CD4-positive, alpha-beta T cell (primary cell): ENCODE data around the gene BTBD16. TPM values are rescaled to one million over a fixed set of nuclear protein-coding genes. Genes with fewer than 3 reads are reported as not detected.

Source experiments
- ATAC-seq: fragments of 200-7000 bp; cut with Tn5 transposase; one replicate; pipeline ENCODE4 v1.10.0; 2022; ENCODE audit warnings: mild to moderate bottlenecking; ENCODE audit not compliant: poor library complexity
- CTCF ChIA-PET: fragments of 350-600 bp; sonication (Branson Sonifier 250); formaldehyde crosslinking; loops from one replicate; lab custom pipeline; 2021; ENCODE audit warnings: antibody characterized with exemption, inconsistent platforms; lab: Charles Lee
- POLR2A ChIA-PET: fragments of 350-600 bp; sonication (Branson Sonifier 250); formaldehyde crosslinking; loops from one replicate; lab custom pipeline; 2021; ENCODE audit warnings: antibody characterized with exemption, inconsistent platforms; lab: Charles Lee
- DNase-seq, 14 experiments: peaks; one replicate each; pipeline ENCODE4 v3.0.0-alpha.2; 2013 to 2020; ENCODE audit warnings: mixed read lengths in 2 of 14
- H3K27ac ChIP-seq, 2 donors: one replicate each; pipeline versions ENCODE4 v1.5.1 to v1.7.0; 2013; ENCODE audit warnings: low read length in 2 of 2, low read depth in 1 of 2, mild to moderate bottlenecking in 1 of 2
- H3K27me3 ChIP-seq, 2 experiments: 1 replicate in 1 of 2; 2 replicates in 1 of 2; pipeline versions ENCODE4 v1.6.1 to v1.7.0; 2013; ENCODE audit warnings: low read length in 2 of 2, control low read depth in 1 of 2, mild to moderate bottlenecking in 1 of 2, moderate library complexity in 1 of 2; ENCODE audit not compliant: insufficient read depth in 2 of 2, control insufficient read depth in 1 of 2
- H3K36me3 ChIP-seq: one replicate; pipeline ENCODE4 v1.6.1; 2013; ENCODE audit warnings: low read length, control low read depth; ENCODE audit not compliant: insufficient read depth
- H3K4me1 ChIP-seq: one replicate; pipeline ENCODE4 v1.6.1; 2013; ENCODE audit warnings: low read length, control low read depth; ENCODE audit not compliant: insufficient read depth
- H3K4me3 ChIP-seq: one replicate; pipeline ENCODE4 v1.5.1; 2013; ENCODE audit warnings: mild to moderate bottlenecking, low read length, moderate library complexity
- H3K9me3 ChIP-seq, 2 experiments: 1 replicate in 1 of 2; 2 replicates in 1 of 2; pipeline versions ENCODE4 v1.6.1 to v1.7.0; 2013; ENCODE audit warnings: low read length in 2 of 2, mild to moderate bottlenecking in 2 of 2, control low read depth in 1 of 2, moderate library complexity in 1 of 2; ENCODE audit not compliant: control insufficient read depth in 1 of 2, insufficient read depth in 1 of 2
- H3K27ac Mint-ChIP-seq: one replicate; pipeline ENCODE4 v1.8.0; 2020; ENCODE audit warnings: mixed read lengths
- H3K27me3 Mint-ChIP-seq: one replicate; pipeline ENCODE4 v1.8.0; 2021; ENCODE audit warnings: mixed read lengths
- H3K36me3 Mint-ChIP-seq: one replicate; pipeline ENCODE4 v1.8.0; 2021; ENCODE audit warnings: low read depth, mixed read lengths
- H3K4me1 Mint-ChIP-seq: one replicate; pipeline ENCODE4 v1.8.0; 2021; ENCODE audit warnings: low read depth, mixed read lengths
- H3K4me3 Mint-ChIP-seq: one replicate; pipeline ENCODE4 v1.8.0; 2020; ENCODE audit warnings: mild to moderate bottlenecking, mixed read lengths
- H3K9me3 Mint-ChIP-seq: one replicate; pipeline ENCODE4 v1.8.0; 2020; ENCODE audit warnings: mixed read lengths
- CTCF ChIP-seq: fragments of 200-600 bp; IDR thresholded peaks from one replicate; pipeline ENCODE4 v1.8.0; 2022; ENCODE audit warnings: antibody characterized with exemption, mild to moderate bottlenecking
- intact Hi-C, 2 experiments: fragments of 100-400 bp; cut with DNase I in 1 of 2; cut with micrococcal nuclease in 1 of 2; formaldehyde crosslinking; loops; one replicate each; pipeline versions ENCODE4 v1.15.1 to v1.9.0; 2023 to 2025; cut with DNase I, micrococcal nuclease
- total RNA-seq, 174 experiments: library from RNA in 2 of 174; stranded (reverse) in 2 of 174; gene quantifications; one replicate each; pipeline ENCODE4 v1.2.3 and lab custom pipeline; 2021 to 2026

BTBD16 gene
- total RNA-seq, 2 experiments from 2014 or later, result not detected

GRCh38 chr10:122376364-122376961, 105.4 kb downstream of the BTBD16 start:
- Mint-ChIP-seq H3K27ac (peak overlapping the region; percentile 25), H3K36me3 (peaks cover 32% of the 10 kb centered on the region), H3K27me3 (no peaks in the 10 kb centered on the region), H3K4me1 (peaks cover 70% of the 10 kb centered on the region), H3K4me3 (peak overlapping the region; percentile 92), H3K9me3 (peaks cover 4% of the 10 kb centered on the region)
- H3K27ac ChIP-seq, result no peak overlapping the region
- intact Hi-C loops, result loop anchor here in 1 of 2 experiments (5.0 to 10.0 kb wide), 6 partner anchors 41 to 776 kb away; partner anchors contain the start of genes ACADSB, BUB3, C10orf88 and FAM24B
- peaks cover 14% of the 10 kb centered on the region for H3K36me3 ChIP-seq
- ATAC-seq (no peak), DNase-seq (no peak)
- peaks cover 0 to 3% of the 10 kb centered on the region in 2 experiments for H3K27me3 ChIP-seq
- no peaks in the 10 kb centered on the region for H3K9me3 ChIP-seq
- CTCF ChIA-PET, result no interaction called here
- no peak for TF ChIP-seq CTCF
- peaks cover 29% of the 10 kb centered on the region for H3K4me1 ChIP-seq
- peak overlapping the region; percentile 91 for H3K4me3 ChIP-seq
- POLR2A ChIA-PET, result interaction anchor here (3.5 kb wide), 1 partner anchor 28 kb away, joined by 14 read pairs; no protein-coding TSS in a partner anchor

GRCh38 chr10:122379041-122379440, 107.9 kb downstream of the BTBD16 start:
- intact Hi-C loops, result loop anchor here in 1 of 2 experiments (5.0 to 10.0 kb wide), 6 partner anchors 38 to 773 kb away; partner anchors contain the start of genes ACADSB, BUB3, C10orf88 and FAM24B
- H3K4me1 ChIP-seq, result peaks cover 23% of the 10 kb centered on the region
- no peak for TF ChIP-seq CTCF
- no peak overlapping the region for H3K4me3 ChIP-seq
- CTCF ChIA-PET, result no interaction called here
- peak in 3 of 14 experiments; percentile 4 to 35 (median 28) for DNase-seq
- H3K36me3 Mint-ChIP-seq, result peaks cover 31% of the 10 kb centered on the region
- ATAC-seq, result no peak
- H3K9me3 ChIP-seq, result no peaks in the 10 kb centered on the region
- H3K27ac Mint-ChIP-seq, result peak overlapping the region; percentile 79
- peaks cover 4% of the 10 kb centered on the region for H3K9me3 Mint-ChIP-seq
- no peaks in the 10 kb centered on the region for H3K27me3 ChIP-seq
- peaks cover 81% of the 10 kb centered on the region for H3K4me1 Mint-ChIP-seq
- POLR2A ChIA-PET, result no interaction called here
- H3K27ac ChIP-seq, result no peak overlapping the region
- H3K4me3 Mint-ChIP-seq, result peak overlapping the region; percentile 73
- no peaks in the 10 kb centered on the region for H3K27me3 Mint-ChIP-seq
- peaks cover 17% of the 10 kb centered on the region for H3K36me3 ChIP-seq

GRCh38 chr10:122379537-122379936, 108.4 kb downstream of the BTBD16 start:
- Histone ChIP-seq H3K27ac (no peak overlapping the region), H3K27me3 (no peaks in the 10 kb centered on the region), H3K36me3 (peaks cover 17% of the 10 kb centered on the region), H3K4me1 (peaks cover 22% of the 10 kb centered on the region), H3K9me3 (no peaks in the 10 kb centered on the region), H3K4me3 (no peak overlapping the region)
- peak overlapping the region; percentile 79 for H3K27ac Mint-ChIP-seq
- peaks cover 4% of the 10 kb centered on the region for H3K9me3 Mint-ChIP-seq
- no peak for TF ChIP-seq CTCF
- ChIA-PET POLR2A (interaction anchor here (1.2 kb wide), 1 partner anchor 11 kb away, joined by 3 read pairs; no protein-coding TSS in a partner anchor), CTCF (no interaction called here)
- H3K4me1 Mint-ChIP-seq, result peaks cover 79% of the 10 kb centered on the region
- no peak for DNase-seq
- ATAC-seq, result no peak
- intact Hi-C loops, result loop anchor here in 1 of 2 experiments (5.0 to 10.0 kb wide), 6 partner anchors 38 to 773 kb away; partner anchors contain the start of genes ACADSB, BUB3, C10orf88 and FAM24B
- peak overlapping the region; percentile 73 for H3K4me3 Mint-ChIP-seq
- H3K36me3 Mint-ChIP-seq, result peaks cover 29% of the 10 kb centered on the region
- H3K27me3 Mint-ChIP-seq, result no peaks in the 10 kb centered on the region
